ENCODE measurements around the gene FCRLA. TPM values are rescaled to one million over a fixed set of nuclear protein-coding genes. Genes with fewer than 3 reads are reported as not detected.
A peak's percentile ranks its signal among the peaks of the same experiment; 100 is the strongest.

Gene FCRLA
- total RNA-seq, 1 experiment from 2014 or later: 0.15 TPM

DNA sequence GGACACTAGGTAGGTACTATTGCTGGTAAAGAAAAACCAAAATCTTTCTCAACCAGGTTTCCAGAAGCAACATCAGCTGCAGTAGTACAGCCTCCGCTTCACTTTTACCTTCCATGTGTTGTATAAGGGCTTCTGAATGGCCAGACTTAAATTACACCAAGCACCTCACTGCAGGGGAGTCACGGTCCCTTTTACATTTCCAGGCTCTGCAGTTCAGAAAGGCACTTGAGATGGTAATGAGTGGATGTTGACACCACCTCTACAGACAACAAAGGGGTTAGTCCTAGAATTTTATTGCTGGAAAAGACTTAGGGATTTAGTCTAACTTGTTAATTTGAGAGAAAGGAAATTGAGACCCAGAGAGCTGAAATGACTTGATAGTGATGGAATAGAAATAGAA lies 30.6 kb downstream of the FCRLA start:
- TF ChIP-seq, protein P1, sequence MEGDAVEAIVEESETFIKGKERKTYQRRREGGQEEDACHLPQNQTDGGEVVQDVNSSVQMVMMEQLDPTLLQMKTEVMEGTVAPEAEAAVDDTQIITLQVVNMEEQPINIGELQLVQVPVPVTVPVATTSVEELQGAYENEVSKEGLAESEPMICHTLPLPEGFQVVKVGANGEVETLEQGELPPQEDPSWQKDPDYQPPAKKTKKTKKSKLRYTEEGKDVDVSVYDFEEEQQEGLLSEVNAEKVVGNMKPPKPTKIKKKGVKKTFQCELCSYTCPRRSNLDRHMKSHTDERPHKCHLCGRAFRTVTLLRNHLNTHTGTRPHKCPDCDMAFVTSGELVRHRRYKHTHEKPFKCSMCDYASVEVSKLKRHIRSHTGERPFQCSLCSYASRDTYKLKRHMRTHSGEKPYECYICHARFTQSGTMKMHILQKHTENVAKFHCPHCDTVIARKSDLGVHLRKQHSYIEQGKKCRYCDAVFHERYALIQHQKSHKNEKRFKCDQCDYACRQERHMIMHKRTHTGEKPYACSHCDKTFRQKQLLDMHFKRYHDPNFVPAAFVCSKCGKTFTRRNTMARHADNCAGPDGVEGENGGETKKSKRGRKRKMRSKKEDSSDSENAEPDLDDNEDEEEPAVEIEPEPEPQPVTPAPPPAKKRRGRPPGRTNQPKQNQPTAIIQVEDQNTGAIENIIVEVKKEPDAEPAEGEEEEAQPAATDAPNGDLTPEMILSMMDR (IDR thresholded peaks at IDR 0.05): no peak
- TF ChIP-seq SIN3A (IDR thresholded peaks at IDR 0.05; ENCODE audit: borderline replicate concordance, insufficient read depth, low read depth, low read length) (no peak), POLR2AphosphoS5 (IDR thresholded peaks at IDR 0.05; ENCODE audit: low read depth, low read length) (no peak), TCF7L2 (IDR thresholded peaks at IDR 0.05; ENCODE audit: low read depth, low read length) (no peak)
- TF ChIP-seq, protein P2, sequence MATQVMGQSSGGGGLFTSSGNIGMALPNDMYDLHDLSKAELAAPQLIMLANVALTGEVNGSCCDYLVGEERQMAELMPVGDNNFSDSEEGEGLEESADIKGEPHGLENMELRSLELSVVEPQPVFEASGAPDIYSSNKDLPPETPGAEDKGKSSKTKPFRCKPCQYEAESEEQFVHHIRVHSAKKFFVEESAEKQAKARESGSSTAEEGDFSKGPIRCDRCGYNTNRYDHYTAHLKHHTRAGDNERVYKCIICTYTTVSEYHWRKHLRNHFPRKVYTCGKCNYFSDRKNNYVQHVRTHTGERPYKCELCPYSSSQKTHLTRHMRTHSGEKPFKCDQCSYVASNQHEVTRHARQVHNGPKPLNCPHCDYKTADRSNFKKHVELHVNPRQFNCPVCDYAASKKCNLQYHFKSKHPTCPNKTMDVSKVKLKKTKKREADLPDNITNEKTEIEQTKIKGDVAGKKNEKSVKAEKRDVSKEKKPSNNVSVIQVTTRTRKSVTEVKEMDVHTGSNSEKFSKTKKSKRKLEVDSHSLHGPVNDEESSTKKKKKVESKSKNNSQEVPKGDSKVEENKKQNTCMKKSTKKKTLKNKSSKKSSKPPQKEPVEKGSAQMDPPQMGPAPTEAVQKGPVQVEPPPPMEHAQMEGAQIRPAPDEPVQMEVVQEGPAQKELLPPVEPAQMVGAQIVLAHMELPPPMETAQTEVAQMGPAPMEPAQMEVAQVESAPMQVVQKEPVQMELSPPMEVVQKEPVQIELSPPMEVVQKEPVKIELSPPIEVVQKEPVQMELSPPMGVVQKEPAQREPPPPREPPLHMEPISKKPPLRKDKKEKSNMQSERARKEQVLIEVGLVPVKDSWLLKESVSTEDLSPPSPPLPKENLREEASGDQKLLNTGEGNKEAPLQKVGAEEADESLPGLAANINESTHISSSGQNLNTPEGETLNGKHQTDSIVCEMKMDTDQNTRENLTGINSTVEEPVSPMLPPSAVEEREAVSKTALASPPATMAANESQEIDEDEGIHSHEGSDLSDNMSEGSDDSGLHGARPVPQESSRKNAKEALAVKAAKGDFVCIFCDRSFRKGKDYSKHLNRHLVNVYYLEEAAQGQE (IDR thresholded peaks at IDR 0.05; ENCODE audit: insufficient read depth in 1 of 2, low read depth in 2 of 2, low read length in 1 of 2): no peak
- DNase-seq (ENCODE audit: low read depth, low spot score) (no peak), ATAC-seq (no peak)
- intact Hi-C loops (cut with micrococcal nuclease; ENCODE audit: unreplicated experiment): loop anchor here (10.0 kb wide), 1 partner anchor 173 kb away; no protein-coding TSS in a partner anchor
- Histone ChIP-seq H3K27me3 (ENCODE audit: control insufficient read depth, insufficient read depth, low read length) (no peaks in the 10 kb centered on the region), H3K27ac (ENCODE audit: low read length) (no peak overlapping the region), H3K4me1 (ENCODE audit: control insufficient read depth, insufficient read depth, low read length) (no peaks in the 10 kb centered on the region), H3K9me3 (ENCODE audit: control insufficient read depth, insufficient read depth, low read depth, low read length) (no peaks in the 10 kb centered on the region), H3K36me3 (ENCODE audit: control insufficient read depth, insufficient read depth, low read length) (no peaks in the 10 kb centered on the region), H3K4me3 (ENCODE audit: low read depth in 2 of 2, low read length in 2 of 2) (no peak overlapping the region)
- BruUV-seq (replicated peaks): no TSS peak
- in situ Hi-C loops (cut with HindIII; ENCODE audit: low pct_unique_long_range_greater_than_20kb, low sequenced_read_pairs): loop anchor here (25.0 kb wide), 1 partner anchor 200 kb away; the partner anchor contains the start of gene FCGR3A
- CTCF ChIA-PET: interaction anchor here (0.7 to 2.3 kb wide), 2 partner anchors 11 to 522 kb away, joined by 4 to 9 read pairs; no protein-coding TSS in a partner anchor
- POLR2A ChIA-PET: no interaction called here

DNA sequence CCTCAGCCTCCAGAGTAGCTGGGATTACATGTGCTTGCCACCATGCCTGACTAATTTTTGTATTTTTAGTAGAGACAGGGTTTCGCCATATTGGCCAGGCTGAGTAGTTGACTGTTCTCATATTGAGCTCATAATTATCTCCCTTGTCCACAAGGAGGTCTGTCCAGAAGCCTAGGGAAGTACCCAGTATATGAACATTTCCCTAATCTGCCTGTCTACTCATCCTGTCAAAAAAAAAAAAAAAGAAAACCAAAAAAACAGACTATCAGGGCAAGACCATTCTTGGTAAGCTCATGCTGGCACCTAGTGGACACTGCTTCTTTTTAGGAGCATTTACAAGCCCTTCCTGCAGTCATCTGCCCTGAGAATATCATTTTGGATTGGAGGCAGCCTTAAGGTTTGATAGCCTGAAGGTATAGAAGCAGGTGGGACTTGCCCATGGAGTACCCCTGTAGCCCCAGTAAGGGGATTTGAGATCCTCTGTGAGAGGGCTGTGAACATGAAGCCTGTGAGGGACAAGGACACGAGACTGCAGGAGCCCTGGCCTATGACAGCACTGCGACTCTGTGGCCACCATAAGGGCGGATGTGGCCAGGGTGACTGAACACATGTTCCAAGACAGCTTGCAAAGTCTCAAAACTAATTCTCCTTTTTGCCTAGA lies 31.7 kb downstream of the FCRLA start:
- peak; percentile 81 for ATAC-seq
- ChIA-PET POLR2A (interaction anchor here (0.6 kb wide), 1 partner anchor 832 kb away, joined by 3 read pairs; no protein-coding TSS in a partner anchor), CTCF (interaction anchor here (0.7 to 2.3 kb wide), 4 partner anchors 8 to 568 kb away, joined by 5 to 9 read pairs (median 6); partner anchors contain the start of gene DUSP12)
- H3K4me1 ChIP-seq (ENCODE audit: control insufficient read depth, insufficient read depth, low read length): no peaks in the 10 kb centered on the region
- no peak for DNase-seq (ENCODE audit: low read depth, low spot score)
- H3K9me3 ChIP-seq (ENCODE audit: control insufficient read depth, insufficient read depth, low read depth, low read length): no peaks in the 10 kb centered on the region
- intact Hi-C loops (cut with micrococcal nuclease; ENCODE audit: unreplicated experiment): loop anchor here (10.0 kb wide), 1 partner anchor 174 kb away; no protein-coding TSS in a partner anchor
- H3K4me3 ChIP-seq (ENCODE audit: low read depth in 2 of 2, low read length in 2 of 2): no peak overlapping the region
- no TSS peak for BruUV-seq (replicated peaks)
- TF ChIP-seq, protein P1 (IDR thresholded peaks at IDR 0.05): peak; percentile 77
- no peak for TF ChIP-seq POLR2AphosphoS5 (IDR thresholded peaks at IDR 0.05; ENCODE audit: low read depth, low read length)
- H3K27ac ChIP-seq (ENCODE audit: low read length): no peak overlapping the region
- in situ Hi-C loops (cut with HindIII; ENCODE audit: low pct_unique_long_range_greater_than_20kb, low sequenced_read_pairs): loop anchor here (25.0 kb wide), 1 partner anchor 201 kb away; the partner anchor contains the start of gene FCGR3A
- H3K27me3 ChIP-seq (ENCODE audit: control insufficient read depth, insufficient read depth, low read length): no peaks in the 10 kb centered on the region
- no peaks in the 10 kb centered on the region for H3K36me3 ChIP-seq (ENCODE audit: control insufficient read depth, insufficient read depth, low read length)

All from Panc1 (cell line).